T-cell (primary cell): ENCODE data around the gene CTRL. TPM values are rescaled to one million over a fixed set of nuclear protein-coding genes. Genes with fewer than 3 reads are reported as not detected.
A peak's percentile ranks its signal among the peaks of the same experiment; 100 is the strongest.
"Not testable (repeated sequence)": the region's sequence is repeated elsewhere in the genome, so short reads cannot be mapped to it uniquely, and the experiment has no call there.

Source experiments
- ATAC-seq, 4 experiments: fragments of 200-7000 bp in 3 of 4; fragments of 150-1000 bp in 1 of 4; cut with Tn5 transposase; replicated peaks in 1 of 4; 1 replicate in 3 of 4; 2 replicates in 1 of 4; pipeline ENCODE4 v1.10.0; 2021; ENCODE audit warnings: moderate library complexity in 3 of 4, mild to moderate bottlenecking in 2 of 4, moderate number of reproducible peaks in 1 of 4
- CTCF ChIA-PET, 2 donors: fragments of 300-600 bp; sonication (Branson Sonifier 250); formaldehyde crosslinking; loops; one replicate each; lab custom pipeline; 2022; ENCODE audit warnings: antibody characterized with exemption in 2 of 2; lab: Charles Lee
- POLR2A ChIA-PET, 2 donors: fragments of 300-600 bp; sonication (Branson Sonifier 250); formaldehyde crosslinking; loops; one replicate each; lab custom pipeline; 2022; ENCODE audit warnings: antibody characterized with exemption in 2 of 2; lab: Charles Lee
- DNase-seq, 35 experiments: peaks; one replicate each; pipeline versions ENCODE4 v3.0.0 to v3.0.0-alpha.2; 2013 to 2023
- H3K27ac ChIP-seq: one replicate; pipeline ENCODE4 v1.5.1; 2013; ENCODE audit warnings: low read length
- H3K27me3 ChIP-seq, 2 experiments: replicated peaks in 1 of 2; 1 replicate in 1 of 2; 2 replicates in 1 of 2; pipeline versions ENCODE4 v1.6.1 to v1.7.0; 2013; ENCODE audit warnings: low read length in 1 of 2, mixed read lengths in 1 of 2; ENCODE audit not compliant: control insufficient read depth in 2 of 2, insufficient read depth in 2 of 2; ENCODE audit errors: extremely low read depth in 1 of 2
- H3K36me3 ChIP-seq, 2 donors: 1 replicate in 1 of 2; 2 replicates in 1 of 2; pipeline versions ENCODE4 v1.6.1 to v1.7.0; 2013; ENCODE audit warnings: low read length in 1 of 2; ENCODE audit not compliant: control insufficient read depth in 2 of 2, insufficient read depth in 1 of 2; ENCODE audit errors: extremely low read depth in 1 of 2
- H3K4me1 ChIP-seq, 2 experiments: 1 replicate in 1 of 2; 2 replicates in 1 of 2; pipeline versions ENCODE4 v1.6.1 to v1.7.0; 2013; ENCODE audit warnings: low read length in 2 of 2, mixed read lengths in 1 of 2; ENCODE audit not compliant: insufficient read depth in 2 of 2, control insufficient read depth in 1 of 2; ENCODE audit errors: extremely low read depth in 1 of 2
- H3K4me3 ChIP-seq, 2 donors: 1 replicate in 1 of 2; 2 replicates in 1 of 2; pipeline versions ENCODE4 v1.5.1 to v1.7.0; 2013; ENCODE audit warnings: mild to moderate bottlenecking in 2 of 2, low read length in 1 of 2, moderate library complexity in 1 of 2; ENCODE audit not compliant: control insufficient read depth in 1 of 2; ENCODE audit errors: extremely low read depth in 1 of 2
- H3K9me3 ChIP-seq: 2 replicates; pipeline ENCODE4 v1.7.0; 2013
- H3K27ac Mint-ChIP-seq, 2 donors: one replicate each; pipeline ENCODE4 v1.8.0; 2020 to 2021; ENCODE audit warnings: mild to moderate bottlenecking in 2 of 2, mixed read lengths in 2 of 2
- H3K27me3 Mint-ChIP-seq, 2 donors: one replicate each; pipeline ENCODE4 v1.8.0; 2021 to 2022; ENCODE audit warnings: mixed read lengths in 2 of 2
- H3K36me3 Mint-ChIP-seq: one replicate; pipeline ENCODE4 v1.8.0; 2021; ENCODE audit warnings: mixed read lengths
- H3K4me1 Mint-ChIP-seq, 3 donors: one replicate each; pipeline ENCODE4 v1.8.0; 2020 to 2022; ENCODE audit warnings: mixed read lengths in 3 of 3, mild to moderate bottlenecking in 1 of 3
- H3K4me3 Mint-ChIP-seq, 3 donors: one replicate each; pipeline ENCODE4 v1.8.0; 2020 to 2022; ENCODE audit warnings: mild to moderate bottlenecking in 3 of 3, mixed read lengths in 3 of 3, moderate library complexity in 3 of 3
- H3K9me3 Mint-ChIP-seq, 3 donors: one replicate each; pipeline ENCODE4 v1.8.0; 2020 to 2022; ENCODE audit warnings: mixed read lengths in 3 of 3
- WGBS: methylation state at CpG from one replicate; pipeline ENCODE4 v1.1.5; 2013; ENCODE audit warnings: missing lambda C conversion rate; ENCODE audit not compliant: insufficient coverage; 5-methylcytosine and 5-hydroxymethylcytosine counted together
- total RNA-seq, 35 experiments: library from RNA in 6 of 35; stranded (reverse) in 6 of 35; fragments of 120-200 nt in 1 of 35; gene quantifications; one replicate each; pipeline versions ENCODE4 v1.2.1 to v1.2.4 and lab custom pipeline; 2013 to 2026

CTRL gene
- total RNA-seq, 5 donors from 2014 or later (not counting 1 experiment from before 2014, with no cell fraction given), result 9.4 to 14.2 (median 13.2) TPM

GRCh38 chr16:67939507-67940445, 8.1 kb upstream of the CTRL start:
- no peaks in the 10 kb centered on the region for H3K9me3 ChIP-seq
- ChIA-PET POLR2A (interaction anchor here (0.6 to 0.7 kb wide), 2 partner anchors 67 to 1824 kb away, joined by 3 to 6 read pairs; no protein-coding TSS in a partner anchor), CTCF (interaction anchor here (0.5 to 0.6 kb wide), 4 partner anchors 51 to 418 kb away, joined by 3 to 7 read pairs (median 4); no protein-coding TSS in a partner anchor)
- H3K27ac Mint-ChIP-seq, result peak overlapping the region; percentile 86 to 91
- H3K27me3 Mint-ChIP-seq, result no peaks in the 10 kb centered on the region
- peaks cover 11% of the 10 kb centered on the region for H3K36me3 Mint-ChIP-seq
- H3K36me3 ChIP-seq, result peaks cover 0 to 7% of the 10 kb centered on the region in 2 donors
- DNase-seq, result peak in 23 of 35 experiments; percentile 16 to 59 (median 26)
- peak overlapping the region; percentile 29 to 72 (median 50) for H3K4me3 Mint-ChIP-seq
- H3K4me1 Mint-ChIP-seq, result peaks cover 38 to 49% (median 49%) of the 10 kb centered on the region in 3 donors
- WGBS, result 50% methylated on average over 17 of the region's 33 CpGs
- no peaks in the 10 kb centered on the region for H3K27me3 ChIP-seq
- H3K27ac ChIP-seq, result peak overlapping the region; percentile 45
- no peak overlapping the region for H3K4me3 ChIP-seq
- no peak for ATAC-seq
- peaks cover 6 to 62% of the 10 kb centered on the region in 2 experiments for H3K4me1 ChIP-seq
- no peaks in the 10 kb centered on the region for H3K9me3 Mint-ChIP-seq

GRCh38 chr16:67937713-67938112, 6.1 kb upstream of the CTRL start:
- peaks cover 6 to 67% of the 10 kb centered on the region in 2 experiments for H3K4me1 ChIP-seq
- not testable (repeated sequence) for H3K9me3 ChIP-seq, H3K27me3 Mint-ChIP-seq, H3K9me3 Mint-ChIP-seq, ATAC-seq, H3K4me3 ChIP-seq, H3K27me3 ChIP-seq, DNase-seq
- H3K36me3 Mint-ChIP-seq, result peaks cover 20% of the 10 kb centered on the region
- H3K36me3 ChIP-seq, result peaks cover 4 to 22% of the 10 kb centered on the region in 2 donors
- ChIA-PET POLR2A (interaction anchor here (0.6 to 0.7 kb wide), 5 partner anchors 28 to 1403 kb away, joined by 3 to 11 read pairs (median 4); partner anchors contain the start of gene PSKH1 (in 1 of the 2)), CTCF (interaction anchor here (0.7 to 1.0 kb wide), 4 partner anchors 9 to 28 kb away, joined by 4 to 6 read pairs (median 4); no protein-coding TSS in a partner anchor)
- H3K4me3 Mint-ChIP-seq, result peak overlapping the region in 2 of 3 donors; percentile 98 to 99
- peak overlapping the region; percentile 82 for H3K27ac ChIP-seq
- peak overlapping the region in 1 of 2 donors; percentile 99 for H3K27ac Mint-ChIP-seq
- H3K4me1 Mint-ChIP-seq, result peaks cover 49 to 61% (median 57%) of the 10 kb centered on the region in 3 donors
- no CpG with 5 or more reads among the region's 5 CpGs for WGBS

DNA sequence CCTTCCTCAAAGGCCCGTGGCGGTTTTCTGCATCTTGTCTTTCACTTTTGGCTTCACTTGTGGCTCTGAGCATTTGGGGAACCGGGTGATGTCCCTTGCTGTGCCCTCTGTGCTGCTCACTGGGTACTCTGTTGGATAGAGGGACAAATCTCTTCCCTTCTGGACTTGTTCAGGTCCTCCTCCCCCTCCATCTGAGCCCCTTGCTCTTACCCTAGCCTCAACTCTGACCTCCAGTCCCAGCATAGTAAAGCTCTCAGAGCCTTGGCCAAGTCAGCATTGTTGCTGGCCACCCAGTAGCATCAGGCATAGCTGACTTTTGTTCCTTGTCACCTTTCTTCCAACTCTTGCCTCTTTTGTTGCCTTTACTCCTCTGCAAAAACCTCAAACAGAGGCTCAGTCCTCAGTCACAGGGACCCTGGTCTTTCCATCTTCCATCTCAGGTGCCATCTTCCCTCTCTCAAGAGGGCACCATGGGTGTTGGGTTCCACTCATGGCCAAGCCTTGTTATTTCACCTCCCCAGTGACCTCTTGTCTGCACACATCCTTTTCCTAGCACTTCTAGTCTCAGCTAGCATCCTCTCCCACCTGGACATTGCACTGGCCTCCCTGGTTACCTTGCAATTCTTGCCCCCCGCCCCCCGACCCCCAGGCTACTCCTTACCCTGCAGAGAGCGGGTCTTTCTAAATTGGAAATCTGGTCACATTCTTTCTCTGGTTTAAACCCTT, 5.4 kb upstream of the CTRL start:
- H3K36me3 Mint-ChIP-seq, result peaks cover 25% of the 10 kb centered on the region
- peak; percentile 54 to 61 (median 59) for ATAC-seq
- Histone ChIP-seq H3K27me3 (no peaks in the 10 kb centered on the region), H3K4me3 (peak overlapping the region; percentile 95 to 97), H3K36me3 (peaks cover 4 to 29% of the 10 kb centered on the region in 2 donors), H3K4me1 (peaks cover 6 to 60% of the 10 kb centered on the region in 2 experiments), H3K9me3 (no peaks in the 10 kb centered on the region), H3K27ac (peak overlapping the region; percentile 82)
- H3K4me3 Mint-ChIP-seq, result peak overlapping the region; percentile 98 to 99 (median 99)
- H3K27me3 Mint-ChIP-seq, result no peaks in the 10 kb centered on the region
- peaks cover 47 to 59% (median 55%) of the 10 kb centered on the region in 3 donors for H3K4me1 Mint-ChIP-seq
- WGBS, result 80% methylated on average over 3 of the region's 6 CpGs
- DNase-seq, result peak in 33 of 35 experiments; percentile 62 to 90 (median 73)
- ChIA-PET POLR2A (interaction anchor here (0.6 to 0.7 kb wide), 3 partner anchors 29 to 457 kb away, joined by 3 read pairs; no protein-coding TSS in a partner anchor), CTCF (no interaction called here)
- peak overlapping the region; percentile 99 for H3K27ac Mint-ChIP-seq
- no peaks in the 10 kb centered on the region for H3K9me3 Mint-ChIP-seq

GRCh38 chr16:67936124-67936879, 4.6 kb upstream of the CTRL start, which contains the start of gene PSMB10:
PSMB10 (minus strand) TSS chr16:67936850; CDS start chr16:67936749, 101 bp downstream.
- Histone ChIP-seq H3K36me3 (peaks cover 8 to 35% of the 10 kb centered on the region in 2 donors), H3K4me1 (peaks cover 6 to 53% of the 10 kb centered on the region in 2 experiments), H3K4me3 (peak within 1 kb of the TSS; percentile 95 to 97), H3K27me3 (no peaks in the 10 kb centered on the region), H3K9me3 (no peaks in the 10 kb centered on the region), H3K27ac (peak within 1 kb of the TSS; percentile 82)
- Mint-ChIP-seq H3K4me3 (peak within 1 kb of the TSS; percentile 98 to 99 (median 99)), H3K9me3 (no peaks in the 10 kb centered on the region), H3K27ac (peak within 1 kb of the TSS; percentile 99), H3K4me1 (peaks cover 40 to 52% (median 47%) of the 10 kb centered on the region in 3 donors), H3K27me3 (no peaks in the 10 kb centered on the region), H3K36me3 (peaks cover 25% of the 10 kb centered on the region)
- ChIA-PET CTCF (interaction anchor here (0.5 to 1.5 kb wide), 5 partner anchors 130 to 455 kb away, joined by 3 to 5 read pairs (median 4); partner anchors contain the start of genes ACD (in 1 of the 2), ATP6V0D1 (in 1 of the 2), RANBP10 (in 1 of the 2) and TSNAXIP1 (in 1 of the 2)), POLR2A (interaction anchor here (0.6 to 0.7 kb wide), 4 partner anchors 43 to 1792 kb away, joined by 3 to 8 read pairs (median 3); partner anchors contain the start of gene PSKH1 (in 1 of the 2))
- WGBS, result under 1% methylated on average over 49 of the region's 54 CpGs
- ATAC-seq, result peak; percentile 4 to 11 (median 6)
- DNase-seq, result peak in 23 of 35 experiments; percentile 13 to 68 (median 34)

- no peaks in the 10 kb centered on the region for H3K9me3 Mint-ChIP-seq
- H3K27ac Mint-ChIP-seq, result peak overlapping the region; percentile 99
- H3K27me3 ChIP-seq, result no peaks in the 10 kb centered on the region
- CTCF ChIA-PET, result interaction anchor here (0.5 to 1.5 kb wide), 5 partner anchors 129 to 454 kb away, joined by 3 to 5 read pairs (median 4); partner anchors contain the start of genes ACD (in 1 of the 2), ATP6V0D1 (in 1 of the 2), RANBP10 (in 1 of the 2) and TSNAXIP1 (in 1 of the 2)
- H3K4me3 Mint-ChIP-seq, result peak overlapping the region; percentile 98 to 99 (median 99)
- WGBS, result 11% methylated on average over 55 of the region's 55 CpGs
- no peaks in the 10 kb centered on the region for H3K27me3 Mint-ChIP-seq
- peaks cover 9 to 41% of the 10 kb centered on the region in 2 donors for H3K36me3 ChIP-seq
- ATAC-seq (peak; percentile 89 to 91 (median 90)), DNase-seq (peak; percentile 82 to 97 (median 95))
- peaks cover 6 to 47% of the 10 kb centered on the region in 2 experiments for H3K4me1 ChIP-seq
- H3K27ac ChIP-seq, result peak overlapping the region; percentile 82
- H3K9me3 ChIP-seq, result no peaks in the 10 kb centered on the region
- H3K4me3 ChIP-seq, result peak overlapping the region; percentile 95 to 97
- POLR2A ChIA-PET, result interaction anchor here (0.6 kb wide), 2 partner anchors 42 to 1792 kb away, joined by 3 to 8 read pairs; partner anchors contain the start of gene PSKH1 (in 1 of the 2)
- H3K36me3 Mint-ChIP-seq, result peaks cover 25% of the 10 kb centered on the region
- peaks cover 38 to 48% (median 44%) of the 10 kb centered on the region in 3 donors for H3K4me1 Mint-ChIP-seq
Observed at GRCh38 chr16:67935402-67936123, 3.9 kb upstream of the CTRL start.
